Epithelial cell of proximal tubule (primary cell): ENCODE measurements around the gene PGA3. TPM values are rescaled to one million over a fixed set of nuclear protein-coding genes. Genes with fewer than 3 reads are reported as not detected.
"Not testable (repeated sequence)": the region's sequence is repeated elsewhere in the genome, so short reads cannot be mapped to it uniquely, and the experiment has no call there.

ENCODE experiments used
- DNase-seq: peaks from one replicate; pipeline ENCODE4 v3.0.0-alpha.2; 2011; ENCODE audit warnings: low read depth
- H3K4me3 ChIP-seq: 2 replicates; pipeline ENCODE4 v1.5.1; 2011; ENCODE audit warnings: low read depth, mild to moderate bottlenecking, low read length
- total RNA-seq: library from RNA; depleted of rRNA; stranded (reverse); fragments of >200 nt; gene quantifications from 2 replicates; pipeline ENCODE4 v1.2.3, GENCODE V29; 2015
- TF ChIP-seq, protein P1 (sequence below): conservative IDR thresholded peaks from 2 replicates; pipeline ENCODE4 v1.5.1; 2012; ENCODE audit warnings: low read depth, mild to moderate bottlenecking, low read length

PGA3 gene
- total RNA-seq, 1 donor from 2014 or later: not detected

DNA sequence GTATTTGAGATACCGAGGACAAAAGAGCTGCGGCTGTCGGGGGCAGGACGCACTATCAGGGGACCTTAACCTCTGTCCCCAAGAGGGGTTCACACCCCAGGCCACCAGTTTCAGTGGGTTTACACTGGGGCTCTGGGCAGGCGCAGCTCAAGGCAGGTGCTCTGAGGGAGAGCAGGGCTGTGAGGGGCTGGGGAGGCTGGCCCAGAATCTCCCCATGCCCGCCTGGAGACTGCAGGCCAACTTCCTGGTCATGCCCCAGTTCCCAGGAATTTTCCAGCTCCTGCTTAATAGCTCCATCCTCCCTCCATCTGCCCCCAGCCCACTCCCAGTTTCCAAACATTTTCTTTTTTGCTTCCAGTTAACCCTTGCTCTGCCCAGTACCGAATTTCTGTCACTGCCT is 7.6 kb upstream of the PGA3 start:
- H3K4me3 ChIP-seq: no peak overlapping the region
- DNase-seq: no peak
- TF ChIP-seq, protein P1, sequence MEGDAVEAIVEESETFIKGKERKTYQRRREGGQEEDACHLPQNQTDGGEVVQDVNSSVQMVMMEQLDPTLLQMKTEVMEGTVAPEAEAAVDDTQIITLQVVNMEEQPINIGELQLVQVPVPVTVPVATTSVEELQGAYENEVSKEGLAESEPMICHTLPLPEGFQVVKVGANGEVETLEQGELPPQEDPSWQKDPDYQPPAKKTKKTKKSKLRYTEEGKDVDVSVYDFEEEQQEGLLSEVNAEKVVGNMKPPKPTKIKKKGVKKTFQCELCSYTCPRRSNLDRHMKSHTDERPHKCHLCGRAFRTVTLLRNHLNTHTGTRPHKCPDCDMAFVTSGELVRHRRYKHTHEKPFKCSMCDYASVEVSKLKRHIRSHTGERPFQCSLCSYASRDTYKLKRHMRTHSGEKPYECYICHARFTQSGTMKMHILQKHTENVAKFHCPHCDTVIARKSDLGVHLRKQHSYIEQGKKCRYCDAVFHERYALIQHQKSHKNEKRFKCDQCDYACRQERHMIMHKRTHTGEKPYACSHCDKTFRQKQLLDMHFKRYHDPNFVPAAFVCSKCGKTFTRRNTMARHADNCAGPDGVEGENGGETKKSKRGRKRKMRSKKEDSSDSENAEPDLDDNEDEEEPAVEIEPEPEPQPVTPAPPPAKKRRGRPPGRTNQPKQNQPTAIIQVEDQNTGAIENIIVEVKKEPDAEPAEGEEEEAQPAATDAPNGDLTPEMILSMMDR: no peak

DNA sequence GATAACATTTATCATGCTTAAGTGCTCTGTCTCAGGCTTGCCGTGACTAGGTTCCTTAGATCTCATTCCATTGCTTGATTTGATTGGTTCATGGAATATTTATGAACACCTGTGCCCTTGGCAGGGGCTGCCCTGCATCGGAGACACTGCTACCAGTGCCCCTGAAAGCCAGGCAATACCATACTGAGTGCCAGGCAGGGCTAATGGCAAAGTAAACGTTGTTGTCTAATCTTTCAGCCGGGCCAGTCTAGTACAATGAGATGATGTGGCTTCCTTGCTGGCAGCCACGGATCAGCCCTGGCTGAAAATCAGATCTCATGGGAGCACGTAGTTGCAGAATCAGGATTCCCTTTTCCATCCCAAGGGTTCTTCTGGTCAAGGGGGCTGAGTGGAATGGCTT is 5.0 kb upstream of the PGA3 start:
- TF ChIP-seq, protein P1: no peak
- no peak overlapping the region for H3K4me3 ChIP-seq
- DNase-seq: no peak

DNA sequence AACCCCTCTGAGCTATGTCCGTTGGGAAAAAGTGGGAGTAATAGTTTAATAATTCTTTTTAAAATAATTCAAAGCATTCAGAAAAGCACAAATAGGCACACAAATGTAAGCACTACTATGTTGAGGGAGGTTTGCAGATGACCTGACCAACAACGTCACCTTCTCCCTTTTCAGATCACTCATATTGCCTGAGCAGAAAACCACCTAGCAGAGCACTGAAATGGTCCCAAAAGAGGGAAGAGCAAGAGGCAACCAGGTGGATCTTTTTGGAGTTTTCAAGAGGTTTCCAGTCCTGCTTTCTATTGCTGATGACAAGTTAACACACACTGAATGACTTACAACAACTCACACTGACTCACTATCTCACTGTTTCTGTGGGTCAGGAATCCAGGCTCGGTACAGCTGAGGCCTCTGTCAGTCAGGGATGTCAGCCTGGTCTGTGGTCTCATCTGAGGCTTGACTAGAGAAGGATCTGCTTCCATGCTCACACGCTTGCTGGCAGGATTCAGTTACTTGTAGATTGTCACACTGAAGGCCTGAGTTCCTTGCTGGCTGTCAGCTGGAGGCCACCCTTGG is 4.3 kb upstream of the PGA3 start:
- TF ChIP-seq, protein P1: no peak
- DNase-seq: no peak
- no peak overlapping the region for H3K4me3 ChIP-seq

DNA sequence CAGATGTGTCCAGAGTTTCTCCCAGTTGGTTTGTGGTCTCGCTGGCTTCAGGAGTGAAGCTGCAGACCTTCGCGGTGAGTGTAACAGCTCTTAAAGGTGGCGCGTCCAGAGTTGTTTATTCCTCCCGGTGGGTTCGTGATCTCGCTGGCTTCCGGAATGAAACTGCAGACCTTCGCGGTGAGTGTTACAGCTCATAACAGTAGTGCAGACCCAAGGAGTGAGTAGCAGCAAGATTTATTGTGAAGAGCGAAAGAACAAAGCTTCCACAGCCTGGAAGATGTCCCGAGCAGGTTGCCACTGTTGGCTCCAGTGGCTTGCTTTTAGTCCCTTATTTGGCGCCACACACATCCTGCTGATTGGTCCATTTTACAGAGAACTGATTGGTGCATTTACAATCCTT is 1.8 kb upstream of the PGA3 start:
- TF ChIP-seq, protein P1: no peak
- H3K4me3 ChIP-seq: no peak overlapping the region
- no peak for DNase-seq

DNA sequence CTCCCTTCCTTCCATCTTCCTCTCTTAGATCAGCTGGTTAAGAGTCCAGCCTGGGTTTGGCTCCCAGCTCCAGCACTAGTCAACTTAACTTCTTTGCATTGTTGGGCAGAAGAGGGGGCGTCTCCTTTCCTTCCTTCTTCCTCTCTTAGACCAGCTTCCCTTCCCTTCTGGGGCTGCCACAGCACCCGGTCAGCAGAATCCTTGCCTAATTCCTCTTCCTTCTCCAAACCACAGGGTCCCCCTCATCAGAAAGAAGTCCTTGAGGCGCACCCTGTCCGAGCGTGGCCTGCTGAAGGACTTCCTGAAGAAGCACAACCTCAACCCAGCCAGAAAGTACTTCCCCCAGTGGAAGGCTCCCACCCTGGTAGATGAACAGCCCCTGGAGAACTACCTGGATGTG is 558 bp downstream of the PGA3 start:
- H3K4me3 ChIP-seq, DNase-seq: not testable (repeated sequence)

DNA sequence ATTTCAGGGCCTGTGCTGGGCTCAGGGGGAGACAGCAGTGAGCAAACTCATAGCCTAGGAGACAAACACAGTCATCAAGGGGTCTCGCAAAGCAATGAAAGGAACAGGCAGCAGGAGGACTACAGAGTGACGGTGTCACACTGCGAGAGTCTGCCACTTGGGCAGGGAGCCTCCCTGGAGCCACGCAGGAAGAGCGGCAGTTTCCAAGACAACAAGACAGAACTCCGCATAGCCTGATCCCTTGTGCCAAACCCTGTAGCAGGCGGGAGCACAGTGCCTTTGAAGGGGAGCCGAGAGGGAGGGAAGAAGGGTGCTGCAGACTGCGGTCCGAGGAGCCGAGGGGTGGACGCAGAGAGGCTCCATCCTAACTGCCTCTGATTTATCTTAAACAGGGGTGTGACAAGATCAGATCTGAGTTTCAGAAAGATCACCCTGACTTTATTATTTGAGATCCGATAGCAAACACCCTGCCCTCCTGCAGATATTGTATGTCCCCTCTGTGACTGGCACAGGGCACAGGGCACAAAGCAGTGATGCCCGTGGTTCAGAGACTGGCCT is 1.3 kb downstream of the PGA3 start:
- not testable (repeated sequence) for H3K4me3 ChIP-seq

DNA sequence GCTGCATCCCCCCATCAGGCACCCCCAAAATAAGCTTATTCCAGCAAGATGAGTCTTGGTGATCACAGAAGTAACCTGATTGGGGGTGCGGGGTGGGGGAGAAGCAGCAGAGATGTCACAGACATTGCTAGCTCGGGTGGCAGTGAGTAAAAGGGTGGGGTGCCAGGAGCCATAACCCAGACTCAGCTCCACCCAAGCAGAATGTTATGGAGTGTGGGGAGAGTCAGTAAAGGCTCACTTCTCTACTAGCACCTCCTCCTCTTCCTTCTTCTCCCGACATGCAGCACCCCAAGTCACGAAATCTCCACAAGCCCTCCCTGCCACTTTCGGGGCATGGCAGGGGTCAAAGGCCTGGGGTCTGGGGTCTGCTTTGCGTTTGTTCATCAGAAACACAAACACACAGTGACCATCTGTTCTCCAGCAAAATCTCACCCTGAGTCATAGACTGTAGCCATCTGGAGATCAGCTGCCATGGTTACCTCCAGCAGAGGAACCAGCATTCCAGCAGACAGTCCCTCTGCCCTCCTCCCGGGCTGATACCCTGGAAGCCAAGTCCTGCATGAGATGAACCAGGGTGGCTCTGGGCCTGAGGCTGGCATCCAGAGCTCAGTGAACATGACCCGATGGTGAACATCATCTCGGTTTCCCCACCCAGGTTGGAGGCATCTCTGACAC is 4.5 kb downstream of the PGA3 start:
- H3K4me3 ChIP-seq, DNase-seq: not testable (repeated sequence)

More for the DNA sequence above, 1.3 kb downstream of the PGA3 start:
- DNase-seq: not testable (repeated sequence)

DNA sequence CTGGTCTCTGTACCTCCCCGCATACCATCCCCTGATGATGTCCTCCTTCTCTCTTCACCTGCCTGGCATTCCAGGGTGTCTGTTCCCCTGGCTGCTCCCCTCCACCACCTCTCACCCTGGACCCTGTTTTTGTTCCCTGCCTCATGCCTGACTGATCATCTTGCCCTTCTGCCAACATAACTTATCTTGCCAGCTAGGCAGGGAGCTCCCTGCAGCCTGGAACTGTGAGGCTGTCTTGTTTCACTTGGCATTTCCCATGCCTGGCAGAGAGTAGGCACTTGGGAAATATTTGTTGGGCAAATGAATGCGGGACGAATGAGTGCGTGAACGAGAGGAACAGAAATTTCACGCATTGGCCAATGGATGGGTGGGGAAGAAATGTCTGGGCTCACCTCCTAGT is 7.3 kb downstream of the PGA3 start:
- not testable (repeated sequence) for DNase-seq

DNA sequence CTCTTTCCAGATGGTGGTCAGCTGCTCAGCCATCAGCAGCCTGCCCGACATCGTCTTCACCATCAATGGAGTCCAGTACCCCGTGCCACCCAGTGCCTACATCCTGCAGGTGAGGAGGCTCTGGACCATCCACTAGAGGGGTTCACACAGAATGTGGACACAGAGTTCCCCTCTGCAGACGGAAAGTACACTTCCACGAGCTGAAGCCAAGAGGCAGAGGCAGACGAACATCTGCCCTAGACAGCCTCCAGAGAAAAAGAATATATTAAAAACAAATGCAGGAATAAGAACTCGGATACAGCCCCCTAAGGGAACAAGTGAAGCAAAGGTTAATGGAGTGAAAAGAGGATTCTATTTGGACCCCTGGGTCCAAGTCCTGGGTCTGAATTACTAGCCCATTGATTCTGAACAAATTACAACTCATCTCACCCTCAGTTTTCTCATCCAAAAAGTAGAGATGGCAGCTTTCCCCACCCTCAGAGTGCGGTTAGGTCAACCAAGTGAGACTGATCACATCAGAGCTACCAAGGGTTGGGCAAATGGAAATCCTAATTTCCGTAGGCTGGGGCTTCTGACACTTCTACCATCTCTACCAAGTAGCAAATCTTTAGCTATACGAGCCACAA is 8.1 kb downstream of the PGA3 start:
- not testable (repeated sequence) for DNase-seq, H3K4me3 ChIP-seq

More for the DNA sequence above, 7.3 kb downstream of the PGA3 start:
- not testable (repeated sequence) for H3K4me3 ChIP-seq

DNA sequence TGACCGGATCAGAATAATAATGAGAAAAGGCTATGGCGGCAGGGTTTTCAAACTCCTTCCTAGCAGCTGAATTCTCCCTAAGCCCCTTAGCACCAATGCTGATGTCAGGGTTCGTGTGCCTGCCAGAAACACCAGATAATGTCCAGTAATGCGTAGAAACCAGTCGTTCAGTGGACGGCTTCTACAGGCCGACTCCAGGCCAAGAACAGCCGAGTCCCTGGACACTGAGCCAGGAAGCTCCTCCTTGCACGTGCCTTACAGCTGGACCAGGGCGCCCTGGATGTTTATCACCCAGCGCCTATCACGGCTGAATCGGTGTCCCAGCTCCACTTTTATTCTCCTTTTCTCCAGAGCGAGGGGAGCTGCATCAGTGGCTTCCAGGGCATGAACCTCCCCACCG is 8.9 kb downstream of the PGA3 start:
- not testable (repeated sequence) for H3K4me3 ChIP-seq, DNase-seq

DNA sequence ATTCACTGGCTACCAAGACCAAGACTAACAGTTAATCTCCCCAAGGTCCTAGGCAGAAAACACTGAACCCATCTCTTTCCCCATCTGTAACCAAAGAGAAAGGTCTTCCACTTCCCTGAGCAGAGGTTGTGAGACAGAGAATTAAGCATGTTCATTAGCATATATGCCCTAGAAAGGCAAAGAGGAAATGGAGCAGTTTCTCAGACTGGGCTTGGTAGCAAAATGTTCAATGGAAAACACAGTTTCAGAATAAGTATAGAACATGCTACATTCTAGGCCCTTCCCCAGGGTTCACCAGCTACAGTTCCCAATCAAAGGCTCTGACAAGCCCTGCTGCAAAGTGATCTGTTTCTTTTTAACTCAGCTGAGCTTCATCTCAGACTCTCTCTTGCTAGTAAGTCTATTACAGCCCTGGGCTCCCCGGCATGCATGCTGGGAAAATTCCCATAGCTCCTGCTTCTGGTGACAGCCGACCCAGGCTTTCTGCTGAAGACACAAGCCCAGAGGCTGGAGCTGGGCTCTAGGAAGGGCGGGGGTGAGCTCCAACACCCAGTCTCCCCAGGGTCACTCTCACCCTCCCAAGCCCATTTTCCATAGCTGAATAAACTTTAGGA is 10.5 kb downstream of the PGA3 start:
- H3K4me3 ChIP-seq, DNase-seq: not testable (repeated sequence)

DNA sequence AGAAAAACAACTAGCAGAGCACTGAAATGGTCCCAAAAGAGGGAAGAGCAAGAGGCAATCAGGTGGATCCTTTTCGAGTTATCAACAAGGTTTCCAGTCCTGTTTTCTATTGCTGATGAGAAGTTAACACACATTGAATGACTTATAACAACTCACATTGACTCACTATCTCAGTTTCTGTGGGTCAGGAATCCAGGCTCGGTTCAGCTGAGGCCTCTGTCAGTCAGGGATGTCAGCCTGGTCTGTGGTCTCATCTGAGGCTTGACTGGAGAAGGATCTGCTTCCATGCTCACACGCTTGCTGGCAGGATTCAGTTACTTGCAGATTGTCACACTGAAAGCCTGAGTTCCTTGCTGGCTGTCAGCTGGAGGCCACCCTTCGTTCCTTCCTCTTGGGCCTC is 15.0 kb downstream of the PGA3 start:
- not testable (repeated sequence) for DNase-seq

DNA sequence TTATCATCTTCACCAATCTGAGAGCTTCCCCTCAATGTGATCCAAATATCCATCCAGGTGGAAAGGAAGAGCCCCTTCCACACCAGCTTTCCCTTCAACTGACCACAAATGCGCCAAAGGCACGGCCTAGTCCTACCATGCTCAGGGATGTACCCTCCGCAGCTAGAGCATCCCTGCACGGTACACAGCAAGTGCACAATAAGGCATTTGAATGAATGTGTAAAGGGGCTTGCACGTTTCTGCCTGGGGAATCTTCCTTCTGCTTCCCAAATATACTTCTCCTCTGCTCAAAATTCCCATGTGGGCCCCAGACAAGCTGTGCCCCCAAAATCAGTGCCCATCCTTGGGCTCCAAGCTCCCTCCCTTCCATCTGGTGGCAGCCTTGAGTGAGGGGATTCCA is 15.7 kb downstream of the PGA3 start:
- not testable (repeated sequence) for H3K4me3 ChIP-seq, DNase-seq

More for the DNA sequence above, 15.0 kb downstream of the PGA3 start:
- H3K4me3 ChIP-seq: not testable (repeated sequence)

DNA sequence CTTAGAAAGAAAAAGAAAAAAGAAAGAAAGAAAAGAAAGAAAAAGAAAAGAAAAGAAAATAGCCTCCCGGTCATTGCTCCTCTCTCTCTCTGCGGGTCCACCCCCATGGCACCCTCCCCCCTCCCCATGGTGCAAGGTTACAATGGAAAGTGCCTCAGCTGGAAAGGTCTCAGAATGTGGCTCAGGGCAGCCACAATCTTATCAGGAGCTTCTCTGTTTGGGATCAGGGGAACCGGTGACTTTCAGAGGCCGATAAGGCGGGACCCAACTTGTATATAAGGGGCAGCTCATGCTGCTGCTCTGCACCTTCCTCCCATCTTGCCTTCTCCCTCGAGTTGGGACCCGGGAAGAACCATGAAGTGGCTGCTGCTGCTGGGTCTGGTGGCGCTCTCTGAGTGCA is 18.7 kb downstream of the PGA3 start, which contains the start of gene PGA4:
Gene PGA4 (plus strand): TSS at position 301 of the 400 bp plus-strand sequence. CDS start 54 bp downstream, at position 355.
- not testable (repeated sequence) for H3K4me3 ChIP-seq, DNase-seq
